Hepatocyte (in vitro differentiated cells): ENCODE data around the gene FAM90A1.
"Not testable (repeated sequence)": the region's sequence is repeated elsewhere in the genome, so short reads cannot be mapped to it uniquely, and the experiment has no call there.

Experiments used
- CTCF ChIP-seq: fragments of 200-600 bp; sonication (generic); IDR thresholded peaks from 2 replicates; pipeline ENCODE4 v1.5.1; 2016; ENCODE audit warnings: antibody characterized with exemption, mild to moderate bottlenecking; ENCODE audit not compliant: poor library complexity
- EZH2 ChIP-seq: fragments of 200-600 bp; sonication (generic); IDR thresholded peaks from 2 replicates; pipeline ENCODE4 v1.6.1; 2016; ENCODE audit warnings: antibody characterized with exemption, mild to moderate bottlenecking, borderline replicate concordance
- EZH2phosphoT487 ChIP-seq: fragments of 200-600 bp; sonication (generic); IDR thresholded peaks from one replicate; pipeline ENCODE4 v1.6.1; 2018; ENCODE audit warnings: antibody characterized with exemption, mild to moderate bottlenecking, low read depth, moderate library complexity; ENCODE audit not compliant: unreplicated experiment, severe bottlenecking

- not testable (repeated sequence) for TF ChIP-seq EZH2, CTCF, EZH2phosphoT487
Measured at GRCh38 chr12:8222303-8222702, 5.1 kb downstream of the FAM90A1 start.
